SIG-M5 treated with dmso at 0.1 percent for 504 hours (cell line): Measurements from ENCODE around the gene ANKRD55.
A peak's percentile ranks its signal among the peaks of the same experiment; 100 is the strongest.
"Not testable (repeated sequence)": the region's sequence is repeated elsewhere in the genome, so short reads cannot be mapped to it uniquely, and the experiment has no call there.

Source experiments
- DNase-seq: peaks from one replicate; lab custom pipeline; 2025; ENCODE audit not compliant: unreplicated experiment; lab: John Stamatoyannopoulos, UW

The ANKRD55 gene

GRCh38 chr5:56083286-56083854 is 149.8 kb downstream of the ANKRD55 start:
- DNase-seq = no peak

- DNase-seq = not testable (repeated sequence)
Measured at GRCh38 chr5:56081053-56081642, 152.0 kb downstream of the ANKRD55 start.

- no peak for DNase-seq
Measured at GRCh38 chr5:56080375-56081052, 152.6 kb downstream of the ANKRD55 start.

GRCh38 chr5:56079157-56079500 is 154.0 kb downstream of the ANKRD55 start:
- not testable (repeated sequence) for DNase-seq

- no peak for DNase-seq
Measured at GRCh38 chr5:56078278-56079156, 154.6 kb downstream of the ANKRD55 start.

- peak; percentile 23 for DNase-seq
Measured at GRCh38 chr5:56077796-56078233, 155.3 kb downstream of the ANKRD55 start.

GRCh38 chr5:56076486-56076885 is 156.6 kb downstream of the ANKRD55 start:
- no peak for DNase-seq

- DNase-seq = no peak
Measured at GRCh38 chr5:56075361-56075760, 157.8 kb downstream of the ANKRD55 start.

GRCh38 chr5:56072863-56073766 is 160.0 kb downstream of the ANKRD55 start:
- no peak for DNase-seq

- no peak for DNase-seq
Measured at GRCh38 chr5:56071470-56071869, 161.7 kb downstream of the ANKRD55 start.

GRCh38 chr5:56070851-56071465 is 162.2 kb downstream of the ANKRD55 start:
- peak; percentile 78 for DNase-seq

- no peak for DNase-seq
Measured at GRCh38 chr5:56069652-56070226, 163.4 kb downstream of the ANKRD55 start.

- DNase-seq = no peak
Measured at GRCh38 chr5:56066931-56067450, 166.1 kb downstream of the ANKRD55 start.

- DNase-seq = no peak
Measured at GRCh38 chr5:56064984-56065383, 168.1 kb downstream of the ANKRD55 start.

GRCh38 chr5:56060276-56061110 is 172.6 kb downstream of the ANKRD55 start:
- DNase-seq = no peak

GRCh38 chr5:56059854-56060253 is 173.3 kb downstream of the ANKRD55 start:
- DNase-seq = no peak

GRCh38 chr5:56056875-56057274 is 176.3 kb downstream of the ANKRD55 start:
- DNase-seq = no peak

- DNase-seq = peak; percentile 10
Measured at GRCh38 chr5:56055859-56056258, 177.3 kb downstream of the ANKRD55 start.

GRCh38 chr5:56055287-56055686 is 177.8 kb downstream of the ANKRD55 start:
- no peak for DNase-seq
